ES-I3 (cell line): ENCODE data around the gene ZNF423.
"Not testable (repeated sequence)": the region's sequence is repeated elsewhere in the genome, so short reads cannot be mapped to it uniquely, and the experiment has no call there.

ENCODE experiments used
- H3K36me3 ChIP-seq: 2 replicates; pipeline ENCODE4 v1.6.1; 2013; ENCODE audit warnings: mild to moderate bottlenecking, low read length, control low read depth, moderate library complexity; ENCODE audit not compliant: insufficient read depth
- H3K4me1 ChIP-seq: 2 replicates; pipeline ENCODE4 v1.6.1; 2013; ENCODE audit warnings: mild to moderate bottlenecking, control low read depth, low read length; ENCODE audit not compliant: insufficient read depth
- H3K9ac ChIP-seq: 2 replicates; pipeline ENCODE4 v1.6.1; 2013; ENCODE audit warnings: low read depth, mild to moderate bottlenecking, low read length, moderate library complexity
- H3K9me3 ChIP-seq: 2 replicates; pipeline ENCODE4 v1.6.1; 2013; ENCODE audit warnings: mild to moderate bottlenecking, low read length, moderate library complexity; ENCODE audit not compliant: control insufficient read depth, insufficient read depth

The ZNF423 gene

GRCh38 chr16:49687476-49688002 is 168.4 kb downstream of the ZNF423 start:
- H3K9ac ChIP-seq: no peak overlapping the region
- H3K36me3 ChIP-seq: no peaks in the 10 kb centered on the region
- H3K4me1 ChIP-seq: peaks cover 6% of the 10 kb centered on the region; the same call in 1 of the 2 replicates
- H3K9me3 ChIP-seq: no peaks in the 10 kb centered on the region

GRCh38 chr16:49684696-49685095 is 171.2 kb downstream of the ZNF423 start:
- H3K9ac ChIP-seq: no peak overlapping the region
- no peaks in the 10 kb centered on the region for H3K36me3 ChIP-seq
- H3K9me3 ChIP-seq: no peaks in the 10 kb centered on the region
- H3K4me1 ChIP-seq: no peaks in the 10 kb centered on the region; the same call in 1 of the 2 replicates

- Histone ChIP-seq H3K36me3 (no peaks in the 10 kb centered on the region), H3K4me1 (no peaks in the 10 kb centered on the region), H3K9ac (no peak overlapping the region), H3K9me3 (no peaks in the 10 kb centered on the region)
Observed at GRCh38 chr16:49682577-49683165, 173.2 kb downstream of the ZNF423 start.

- Histone ChIP-seq H3K9me3 (no peaks in the 10 kb centered on the region), H3K36me3 (no peaks in the 10 kb centered on the region), H3K9ac (no peak overlapping the region), H3K4me1 (no peaks in the 10 kb centered on the region)
Observed at GRCh38 chr16:49681217-49681883, 174.6 kb downstream of the ZNF423 start.

GRCh38 chr16:49679095-49679494 is 176.8 kb downstream of the ZNF423 start:
- no peaks in the 10 kb centered on the region for H3K9me3 ChIP-seq
- H3K9ac ChIP-seq: no peak overlapping the region
- no peaks in the 10 kb centered on the region for H3K4me1 ChIP-seq
- H3K36me3 ChIP-seq: no peaks in the 10 kb centered on the region

- not testable (repeated sequence) for H3K9ac ChIP-seq, H3K36me3 ChIP-seq, H3K4me1 ChIP-seq, H3K9me3 ChIP-seq
Observed at GRCh38 chr16:49677661-49678060, 178.3 kb downstream of the ZNF423 start.

- Histone ChIP-seq H3K9me3 (no peaks in the 10 kb centered on the region), H3K9ac (no peak overlapping the region), H3K4me1 (no peaks in the 10 kb centered on the region), H3K36me3 (no peaks in the 10 kb centered on the region)
Observed at GRCh38 chr16:49675413-49675812, 180.5 kb downstream of the ZNF423 start.

GRCh38 chr16:49674990-49675389 is 180.9 kb downstream of the ZNF423 start:
- Histone ChIP-seq H3K36me3 (no peaks in the 10 kb centered on the region), H3K4me1 (no peaks in the 10 kb centered on the region), H3K9me3 (no peaks in the 10 kb centered on the region), H3K9ac (no peak overlapping the region)

- H3K9ac ChIP-seq: no peak overlapping the region
- no peaks in the 10 kb centered on the region for H3K9me3 ChIP-seq
- H3K36me3 ChIP-seq: no peaks in the 10 kb centered on the region
- H3K4me1 ChIP-seq: no peaks in the 10 kb centered on the region
Observed at GRCh38 chr16:49674351-49674851, 181.5 kb downstream of the ZNF423 start.

GRCh38 chr16:49673442-49673841 is 182.5 kb downstream of the ZNF423 start:
- Histone ChIP-seq H3K9ac (no peak overlapping the region), H3K9me3 (no peaks in the 10 kb centered on the region), H3K36me3 (no peaks in the 10 kb centered on the region), H3K4me1 (no peaks in the 10 kb centered on the region)

GRCh38 chr16:49672753-49673152 is 183.2 kb downstream of the ZNF423 start:
- H3K9ac ChIP-seq: no peak overlapping the region
- H3K4me1 ChIP-seq: no peaks in the 10 kb centered on the region
- no peaks in the 10 kb centered on the region for H3K9me3 ChIP-seq
- no peaks in the 10 kb centered on the region for H3K36me3 ChIP-seq

- peaks cover 1% of the 10 kb centered on the region; the same call in 1 of the 2 replicates for H3K4me1 ChIP-seq
- H3K9me3 ChIP-seq: no peaks in the 10 kb centered on the region
- H3K36me3 ChIP-seq: no peaks in the 10 kb centered on the region
- H3K9ac ChIP-seq: no peak overlapping the region
Observed at GRCh38 chr16:49671333-49671732, 184.6 kb downstream of the ZNF423 start.

GRCh38 chr16:49670627-49671026 is 185.3 kb downstream of the ZNF423 start:
- Histone ChIP-seq H3K4me1 (peaks cover 9% of the 10 kb centered on the region), H3K36me3 (no peaks in the 10 kb centered on the region), H3K9me3 (no peaks in the 10 kb centered on the region), H3K9ac (no peak overlapping the region)

GRCh38 chr16:49665482-49666230 is 190.3 kb downstream of the ZNF423 start:
- Histone ChIP-seq H3K9me3 (no peaks in the 10 kb centered on the region), H3K9ac (no peak overlapping the region), H3K4me1 (peaks cover 13% of the 10 kb centered on the region), H3K36me3 (no peaks in the 10 kb centered on the region)
